ENCODE data around the gene FRA10AC1.
A peak's percentile ranks its signal among the peaks of the same experiment; 100 is the strongest.

Gene FRA10AC1, protein sequence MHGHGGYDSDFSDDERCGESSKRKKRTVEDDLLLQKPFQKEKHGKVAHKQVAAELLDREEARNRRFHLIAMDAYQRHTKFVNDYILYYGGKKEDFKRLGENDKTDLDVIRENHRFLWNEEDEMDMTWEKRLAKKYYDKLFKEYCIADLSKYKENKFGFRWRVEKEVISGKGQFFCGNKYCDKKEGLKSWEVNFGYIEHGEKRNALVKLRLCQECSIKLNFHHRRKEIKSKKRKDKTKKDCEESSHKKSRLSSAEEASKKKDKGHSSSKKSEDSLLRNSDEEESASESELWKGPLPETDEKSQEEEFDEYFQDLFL

DNA sequence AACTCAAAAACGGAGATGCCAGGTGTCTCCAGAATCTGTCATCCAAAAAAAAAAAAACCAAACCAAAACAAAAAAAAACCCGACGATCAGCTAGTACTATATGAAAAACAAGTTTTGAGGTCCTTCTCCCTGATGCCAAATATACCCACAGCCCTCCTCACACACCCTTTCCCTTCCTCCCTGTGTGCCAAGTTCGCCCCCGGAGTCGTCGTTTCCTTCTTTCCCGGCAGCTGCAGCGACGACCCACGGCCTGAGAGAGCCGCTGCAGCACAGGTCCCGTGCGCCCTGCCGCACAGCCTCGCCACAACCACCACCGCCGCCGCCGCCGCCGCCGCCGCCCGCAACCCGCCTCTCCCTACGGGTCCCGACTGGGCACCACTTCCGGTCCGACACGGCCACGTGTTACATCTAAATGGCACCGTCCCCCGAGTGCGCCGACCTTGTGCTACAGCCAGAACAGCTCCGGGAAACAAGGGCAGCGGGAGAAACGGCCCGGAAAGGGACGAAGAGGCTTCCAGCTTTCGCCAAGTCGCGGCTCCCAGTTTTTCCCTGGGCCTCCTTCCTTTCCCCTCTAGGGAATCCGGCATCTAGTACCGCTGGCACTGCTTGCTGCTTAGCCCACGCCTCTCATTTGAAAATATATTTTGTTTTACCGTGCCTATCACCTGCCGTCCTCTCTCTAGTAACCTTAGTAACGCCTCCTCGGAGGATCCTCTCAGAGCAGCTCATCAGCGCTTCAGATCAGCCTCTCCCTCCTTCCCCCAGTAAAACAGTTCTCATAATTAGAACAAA is at the start of gene FRA10AC1:
Gene FRA10AC1, minus strand, starts transcription at position 383 of the 792 bp plus-strand sequence. CDS start 2,486 bp downstream, outside the sequence.
- DNase-seq: peak; percentile 90 to 92

DNA sequence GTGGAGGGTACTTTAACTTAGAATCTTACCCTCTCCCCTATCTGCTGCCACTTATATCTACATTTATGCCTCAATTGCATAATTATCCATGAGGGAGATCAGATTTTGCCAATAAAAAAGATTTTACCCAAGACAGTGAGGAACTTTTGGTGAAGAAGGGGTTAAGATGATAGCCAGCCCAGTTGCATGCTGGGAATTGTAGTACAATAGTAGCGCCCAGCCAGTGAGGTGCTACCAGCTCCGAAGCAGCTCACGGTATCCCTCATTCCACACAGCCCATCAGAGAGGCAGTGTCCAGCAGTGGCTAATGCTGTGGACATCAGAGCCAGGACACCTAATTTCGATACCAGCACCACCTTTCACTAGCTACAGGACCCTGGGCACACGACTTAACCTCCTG is 49.4 kb upstream of the FRA10AC1 start:
- DNase-seq: peak in 1 of 2 donors; percentile 36

DNA sequence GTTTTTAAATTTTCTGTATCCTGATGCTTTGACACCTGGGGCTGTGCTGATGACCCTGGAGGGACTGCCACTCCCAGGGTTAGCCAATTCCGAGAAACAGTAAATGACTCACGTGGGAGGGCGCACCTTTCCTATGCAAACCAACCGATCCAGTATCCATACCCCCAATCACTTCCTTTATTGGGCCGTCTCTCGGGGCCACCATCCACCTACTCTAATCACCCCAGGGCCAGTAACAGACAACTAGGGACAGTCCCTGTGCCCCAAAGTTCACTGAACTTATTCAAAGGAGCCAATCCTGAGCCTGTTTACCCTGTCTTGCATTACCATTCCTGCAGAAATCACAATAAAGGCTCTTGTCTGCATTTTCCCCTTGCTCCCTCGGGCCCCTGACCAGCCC is 48.7 kb upstream of the FRA10AC1 start:
- no peak for DNase-seq

DNA sequence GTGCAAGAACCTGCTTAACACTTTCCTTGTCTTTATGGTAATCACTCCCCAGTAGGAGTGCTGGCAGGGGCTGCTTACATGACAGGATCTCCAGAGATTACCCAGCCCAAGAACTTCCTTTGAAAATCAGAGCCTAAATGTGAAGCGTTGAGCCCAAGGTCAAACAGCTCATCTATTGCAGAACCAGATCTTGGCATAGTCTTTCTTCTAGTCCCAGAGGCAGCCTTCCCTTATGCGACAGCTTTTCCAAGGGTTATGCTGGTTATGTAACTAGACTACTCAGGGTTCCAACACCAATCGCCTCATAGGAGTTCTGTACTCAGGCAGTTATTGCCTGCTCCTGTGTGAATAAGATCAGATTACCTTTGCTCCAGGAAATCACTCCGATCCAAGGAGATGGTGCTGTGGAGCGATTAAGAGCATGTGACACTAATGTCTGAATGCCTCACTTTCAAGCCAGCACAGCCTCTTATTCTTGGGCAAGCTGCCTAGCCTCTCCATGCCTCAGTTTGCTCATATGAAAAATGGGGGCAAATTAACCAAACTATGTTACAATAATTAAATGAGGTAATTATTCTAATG is 46.9 kb upstream of the FRA10AC1 start:
- DNase-seq: no peak

DNA sequence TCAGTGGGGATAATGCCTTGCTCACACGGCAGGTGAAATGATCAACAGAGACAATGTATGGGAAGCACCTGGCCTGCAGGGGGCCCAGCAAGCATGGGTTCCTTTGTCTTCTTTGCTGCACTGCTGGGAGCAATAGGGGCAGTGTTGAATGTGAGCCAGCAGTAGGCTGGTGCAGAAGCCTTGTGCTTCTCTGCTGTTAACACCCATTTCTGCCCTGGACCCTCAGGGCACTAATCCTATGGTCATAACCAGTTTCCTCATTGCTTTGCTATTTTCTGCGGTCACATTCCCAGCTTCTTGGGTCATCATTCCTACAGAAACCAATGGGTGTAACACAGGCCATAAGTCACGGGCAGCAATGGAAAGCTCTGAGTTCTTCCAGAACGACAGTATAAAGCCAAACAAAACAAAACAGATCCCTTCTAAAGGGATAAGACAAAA is 44.5 kb upstream of the FRA10AC1 start:
- DNase-seq: no peak

DNA sequence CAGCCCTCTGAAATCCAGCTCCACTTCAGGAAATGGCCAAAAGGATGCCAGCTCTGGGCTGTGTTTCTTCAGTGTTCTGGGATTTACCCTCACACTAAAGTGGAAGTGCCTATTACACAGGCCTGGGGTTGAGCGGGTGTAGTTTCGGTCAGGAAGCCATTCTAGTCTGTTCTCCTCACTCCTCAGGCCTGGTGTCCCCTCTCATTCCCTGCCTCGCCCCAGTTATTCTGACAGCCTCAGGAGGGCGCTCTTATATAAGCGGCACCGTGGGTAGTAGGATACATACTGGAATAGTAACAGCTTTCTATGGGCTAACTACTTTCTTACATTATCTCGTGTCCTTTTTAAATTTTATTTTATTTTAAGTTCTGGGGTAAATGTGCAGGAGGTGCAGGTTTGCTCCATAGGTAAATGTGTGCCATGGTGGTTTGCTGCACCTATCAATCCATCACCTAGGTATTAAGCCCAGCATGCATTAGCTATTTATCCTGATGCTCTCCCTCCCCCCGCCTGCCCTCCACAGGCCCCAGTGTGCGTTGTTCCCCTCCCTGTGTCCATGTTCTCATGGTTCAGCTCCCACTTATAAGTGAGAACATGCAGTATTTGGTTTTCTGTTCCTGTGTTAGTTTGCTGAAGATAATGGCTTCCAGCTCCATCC is 43.1 kb upstream of the FRA10AC1 start:
- DNase-seq: no peak

DNA sequence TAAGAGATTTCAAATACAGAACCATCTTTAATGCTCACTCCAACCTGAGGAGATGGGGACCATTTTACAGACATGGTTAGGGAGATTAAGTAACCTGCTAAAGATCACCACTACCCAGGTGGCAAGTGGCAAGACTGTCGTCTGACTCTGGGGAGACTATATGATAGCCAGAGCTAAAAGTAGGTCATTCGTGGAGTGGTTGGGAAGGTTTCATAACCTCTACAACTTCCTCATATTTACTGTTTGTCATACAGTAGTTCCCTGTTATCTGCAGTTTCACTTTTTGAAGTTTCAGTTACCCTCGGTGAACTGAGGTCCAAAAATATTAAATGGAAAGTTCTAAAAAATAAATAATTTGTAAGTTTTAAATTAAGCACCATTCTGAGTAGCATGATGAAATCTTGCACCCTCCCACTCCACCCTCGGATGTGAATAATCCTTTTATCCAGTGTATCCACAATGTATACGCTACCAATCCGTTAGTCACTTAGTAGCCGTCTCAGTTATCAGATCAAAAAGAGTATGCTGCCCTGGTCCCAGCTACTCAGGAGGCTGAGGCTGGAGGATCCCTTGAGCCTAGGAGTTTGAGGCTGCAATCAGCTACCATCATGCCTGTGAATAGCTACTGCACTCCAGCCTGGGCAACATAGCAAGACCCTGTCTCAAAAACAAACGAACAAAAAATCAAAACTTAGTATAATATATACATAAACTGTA is 40.4 kb upstream of the FRA10AC1 start:
- DNase-seq: no peak

DNA sequence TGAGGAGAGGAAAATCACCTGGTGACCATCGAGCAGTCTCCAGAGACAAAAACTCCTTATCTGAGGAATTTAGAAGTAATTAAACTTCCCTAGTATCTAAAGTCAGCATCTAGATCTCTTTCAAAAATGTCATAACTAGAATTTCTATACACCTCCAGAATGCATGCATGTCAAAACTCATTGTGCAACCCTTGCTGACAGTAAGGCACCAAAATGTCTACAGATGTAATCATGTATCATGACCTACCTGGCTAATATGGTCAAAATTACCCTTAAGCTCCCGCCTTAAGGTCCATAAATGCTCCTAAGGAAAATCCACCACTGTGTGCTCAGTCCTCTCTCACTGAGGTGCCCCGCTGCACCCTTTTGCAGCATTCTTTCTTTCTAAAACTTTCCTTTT is 39.0 kb upstream of the FRA10AC1 start:
- DNase-seq: no peak

DNA sequence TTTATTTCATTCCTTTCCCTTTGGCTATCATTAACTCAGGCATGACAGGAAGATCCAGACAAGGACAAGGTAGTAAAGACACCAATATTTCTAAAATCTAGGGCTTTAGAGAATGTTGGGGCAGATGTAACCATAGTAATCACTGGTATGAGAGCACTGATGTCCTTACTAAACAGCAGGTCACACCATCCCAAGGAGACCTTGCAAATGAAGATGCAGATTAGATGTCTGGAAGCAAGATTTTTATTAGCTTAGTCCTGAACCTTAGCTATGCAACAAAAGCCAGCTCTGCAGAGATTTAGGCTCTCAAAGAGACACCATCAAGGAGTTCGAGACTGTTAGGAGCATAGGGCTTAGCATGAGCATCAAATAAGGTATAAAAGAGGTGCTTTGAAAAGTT is 23.6 kb upstream of the FRA10AC1 start:
- no peak for DNase-seq

DNA sequence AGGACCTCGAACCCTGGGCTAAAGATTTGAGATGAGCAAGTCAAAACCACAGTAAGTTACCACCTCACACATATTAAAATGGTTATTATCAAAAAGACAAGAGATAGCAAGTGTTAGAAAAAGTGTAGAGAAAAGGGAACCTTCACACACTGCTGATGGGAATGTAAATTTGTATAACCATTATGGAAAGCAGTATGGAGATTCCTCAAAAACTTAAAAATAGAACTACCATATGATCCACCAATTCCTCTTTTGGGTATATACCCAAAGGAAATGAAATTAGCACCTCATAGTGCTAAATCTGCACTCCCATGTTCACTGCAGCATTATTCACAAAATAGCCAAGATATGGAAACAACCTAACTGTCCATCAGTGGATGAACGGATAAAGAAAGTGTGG is 20.8 kb upstream of the FRA10AC1 start:
- no peak for DNase-seq

DNA sequence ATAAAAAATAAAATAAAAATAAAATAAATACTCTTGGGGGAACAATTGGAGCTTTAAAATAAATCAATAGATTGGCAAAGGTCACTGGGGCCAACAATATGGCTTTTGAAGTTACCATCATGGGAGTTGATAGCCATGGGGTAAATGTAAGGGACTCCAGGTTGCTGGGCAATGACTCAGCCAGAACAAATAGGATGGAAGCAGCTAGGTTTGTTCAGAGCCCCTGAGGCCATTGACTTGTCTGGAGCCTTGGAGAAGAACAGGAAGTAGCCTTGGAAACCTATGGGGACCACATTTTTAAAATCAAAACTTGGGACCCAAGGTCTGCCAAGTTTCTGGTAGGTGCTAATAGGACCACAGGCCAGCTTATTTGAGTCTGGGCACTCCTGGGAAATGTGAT is 20.2 kb upstream of the FRA10AC1 start:
- no peak for DNase-seq

DNA sequence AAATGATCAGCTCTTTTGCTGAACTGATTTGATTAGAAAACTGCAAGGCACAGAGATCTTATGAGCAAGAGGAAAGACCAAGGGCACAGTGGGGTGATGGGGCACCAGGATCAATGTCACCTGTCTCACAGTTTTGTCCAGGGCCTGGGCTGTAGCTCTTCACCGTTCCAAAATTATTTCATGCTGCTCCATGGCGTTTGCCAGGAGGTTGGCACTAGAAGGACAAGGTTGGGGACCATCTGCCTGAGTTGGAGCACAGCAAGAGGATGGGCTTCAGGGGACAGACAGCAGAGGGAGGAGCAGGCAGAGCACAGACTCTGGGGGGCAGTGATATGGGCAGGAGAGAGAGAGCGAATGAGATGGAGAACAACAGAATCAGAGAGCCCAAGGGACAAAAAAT is 17.5 kb upstream of the FRA10AC1 start:
- no peak for DNase-seq

DNA sequence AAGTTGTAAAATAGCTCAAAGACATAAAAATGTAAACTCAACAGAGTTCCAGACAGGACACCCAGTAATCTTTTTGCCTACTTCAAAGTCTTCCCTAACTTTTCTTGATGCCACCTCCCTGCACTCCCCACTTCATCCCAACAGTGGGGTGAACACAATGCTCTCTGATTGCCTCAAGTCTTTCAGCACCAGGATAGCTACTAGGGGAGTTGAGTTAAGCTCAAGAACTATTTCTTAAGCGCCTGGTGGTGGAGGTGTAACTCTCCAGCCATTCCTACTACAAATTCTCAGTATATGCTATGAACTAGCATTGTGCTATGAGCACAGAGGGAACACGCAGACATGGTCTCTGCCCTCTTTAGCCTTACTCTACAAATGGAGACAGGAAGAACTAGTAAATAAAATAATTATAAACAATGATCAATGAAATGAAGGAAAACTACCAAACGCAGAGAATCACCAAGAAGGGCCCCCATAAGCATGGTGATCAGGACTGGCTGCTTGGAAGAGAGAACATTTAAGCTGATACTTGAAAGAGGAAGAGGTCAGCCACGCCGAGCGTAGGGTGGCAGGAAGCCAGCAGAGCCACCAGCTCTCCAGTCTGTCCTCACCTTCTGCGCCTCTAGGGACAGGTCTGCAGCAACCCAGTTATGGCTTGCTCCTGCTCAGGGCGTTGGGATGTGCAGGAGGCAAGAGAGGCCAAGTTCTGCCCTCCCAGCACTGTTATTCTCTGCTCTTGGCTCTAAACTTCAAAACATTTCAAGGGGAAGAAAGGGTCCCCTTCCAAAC is 16.7 kb upstream of the FRA10AC1 start:
- no peak for DNase-seq

DNA sequence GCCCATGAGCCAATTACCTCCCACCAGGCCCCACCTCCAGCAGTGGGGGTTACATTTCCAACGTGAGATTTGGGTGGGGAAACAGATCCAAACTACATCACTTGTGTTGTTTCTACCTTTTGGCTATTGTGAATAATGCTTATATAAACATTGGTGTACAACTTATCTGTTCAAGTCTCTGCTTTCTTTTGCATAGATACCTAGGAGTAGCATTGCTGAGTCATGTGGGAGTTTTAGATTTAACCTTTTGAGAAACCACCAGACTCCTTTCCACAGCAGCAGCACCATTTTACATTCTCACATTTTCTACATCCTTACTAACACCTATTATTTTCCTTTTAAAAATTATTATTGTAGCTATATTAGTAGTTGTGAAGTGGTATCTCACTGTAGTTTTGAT is 14.4 kb upstream of the FRA10AC1 start:
- DNase-seq: no peak

DNA sequence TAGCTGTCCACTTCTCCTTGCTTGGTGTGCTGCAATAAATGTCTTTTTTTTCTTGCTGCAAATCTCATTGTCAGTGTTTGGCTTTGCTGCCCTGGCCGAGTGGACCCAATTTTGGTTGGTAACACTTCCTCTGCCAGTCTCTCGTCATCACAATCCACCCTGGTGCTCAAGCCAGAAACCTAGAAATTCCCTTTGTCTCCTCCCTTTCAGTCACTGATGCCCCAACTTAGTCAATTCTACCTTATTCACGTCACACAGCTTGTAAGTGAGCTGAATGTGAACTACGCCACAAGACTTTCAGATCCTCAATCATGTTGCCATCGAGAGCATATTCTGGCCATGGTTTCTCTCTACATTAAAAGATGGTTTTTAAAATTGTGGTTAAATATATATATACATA is 13.0 kb upstream of the FRA10AC1 start:
- DNase-seq: no peak

DNA sequence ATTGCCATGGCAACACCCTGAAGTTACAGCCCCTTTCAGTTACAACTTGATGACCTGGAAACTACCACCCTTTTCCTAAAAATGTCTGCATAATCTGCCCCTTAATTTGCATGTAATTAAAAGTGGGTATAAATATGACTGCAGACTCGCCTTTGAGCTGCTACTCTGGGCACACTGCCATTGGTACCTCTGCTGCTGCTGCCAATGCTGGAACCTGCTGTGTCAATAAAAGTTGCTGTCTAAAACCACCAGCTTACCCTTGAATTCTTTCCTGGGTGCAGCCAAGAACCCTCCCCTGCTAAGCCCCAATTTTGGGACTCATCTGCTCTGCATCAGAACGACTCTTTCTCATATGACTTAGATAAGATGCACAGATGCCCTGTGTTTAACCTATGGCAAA is 10.2 kb upstream of the FRA10AC1 start:
- no peak for DNase-seq

DNA sequence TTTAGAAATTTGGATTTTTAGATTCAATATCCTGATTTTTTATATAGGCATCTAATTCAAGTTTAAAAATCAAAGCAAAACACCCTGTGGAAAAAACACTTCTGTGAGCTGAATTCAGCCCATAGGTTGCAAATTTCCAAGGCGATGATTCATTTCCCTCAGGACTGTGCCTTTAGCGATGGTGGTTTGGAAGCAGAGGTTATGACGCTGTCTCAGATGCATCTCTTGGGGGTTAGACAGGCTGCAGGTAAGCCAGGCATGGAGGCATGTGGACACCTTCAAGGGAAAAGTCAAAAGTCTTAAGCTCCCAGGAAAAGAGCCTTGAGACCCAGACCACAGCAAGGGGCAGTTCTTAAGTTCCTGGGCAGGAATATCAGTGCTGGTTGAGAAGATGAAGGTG is 9.5 kb upstream of the FRA10AC1 start:
- DNase-seq: no peak

DNA sequence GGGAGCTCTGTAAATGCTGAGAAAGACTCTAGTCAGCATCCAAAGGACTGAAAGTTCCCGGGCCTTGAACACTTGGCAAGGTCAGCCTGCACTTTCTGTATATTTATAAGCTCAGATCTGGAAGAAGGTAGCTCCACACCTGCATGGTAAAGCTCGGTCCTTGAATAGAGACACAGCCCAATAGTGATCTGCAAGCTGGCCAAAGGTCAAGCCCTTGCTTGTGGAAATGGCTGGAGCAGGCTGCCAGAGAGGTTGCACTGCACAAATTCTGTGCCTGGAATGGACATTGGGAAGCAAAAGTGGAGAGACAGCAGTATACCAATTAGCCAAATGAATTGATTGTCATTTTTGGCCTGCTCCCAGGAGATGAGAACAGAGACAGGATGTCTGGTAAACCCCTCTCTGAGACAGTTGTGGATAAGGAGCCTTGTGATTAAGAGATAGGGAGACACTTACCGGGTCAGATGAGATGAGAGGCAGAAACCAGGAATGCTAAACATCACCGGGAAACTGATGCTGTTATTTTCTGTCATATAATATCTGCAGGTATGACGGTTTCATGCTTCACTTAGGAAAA is 8.0 kb upstream of the FRA10AC1 start:
- DNase-seq: no peak

DNA sequence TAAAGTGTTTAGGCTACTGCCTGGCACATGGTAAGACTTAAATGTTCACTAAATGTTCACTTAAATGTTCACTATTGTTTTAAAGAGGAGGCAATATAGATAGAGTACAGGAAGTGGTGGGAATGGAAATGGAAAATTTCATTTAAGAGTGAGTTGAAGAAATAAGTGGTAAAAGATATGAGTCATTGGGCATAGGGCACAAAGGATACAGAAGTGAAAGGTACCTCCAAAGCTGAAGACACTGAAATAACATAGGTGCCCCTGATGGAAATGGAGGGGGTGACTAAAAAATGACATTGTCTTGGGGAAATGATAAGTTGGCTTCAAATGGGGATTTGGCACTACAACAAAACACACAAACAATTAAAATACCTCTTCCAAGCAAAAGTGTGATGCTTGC is 5.2 kb upstream of the FRA10AC1 start:
- no peak for DNase-seq

DNA sequence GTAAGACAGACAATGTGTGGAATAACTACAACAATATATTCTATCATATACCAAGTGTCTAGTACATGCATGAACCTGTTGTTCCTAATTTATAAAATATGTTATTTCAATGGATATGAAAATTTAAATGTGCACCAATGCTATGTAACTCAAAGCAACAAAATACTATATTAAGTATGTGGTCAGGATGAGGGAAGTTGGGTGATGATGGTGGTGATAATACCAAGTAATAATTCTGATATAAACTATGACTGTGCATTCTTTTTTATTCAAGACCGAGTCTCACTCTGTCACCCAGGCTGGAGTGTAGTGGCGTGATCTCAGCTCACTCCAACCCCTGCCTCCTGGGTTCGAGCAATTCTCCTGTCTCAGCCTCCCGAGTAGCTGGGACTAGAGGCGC is 2.1 kb upstream of the FRA10AC1 start:
- no peak for DNase-seq

DNA sequence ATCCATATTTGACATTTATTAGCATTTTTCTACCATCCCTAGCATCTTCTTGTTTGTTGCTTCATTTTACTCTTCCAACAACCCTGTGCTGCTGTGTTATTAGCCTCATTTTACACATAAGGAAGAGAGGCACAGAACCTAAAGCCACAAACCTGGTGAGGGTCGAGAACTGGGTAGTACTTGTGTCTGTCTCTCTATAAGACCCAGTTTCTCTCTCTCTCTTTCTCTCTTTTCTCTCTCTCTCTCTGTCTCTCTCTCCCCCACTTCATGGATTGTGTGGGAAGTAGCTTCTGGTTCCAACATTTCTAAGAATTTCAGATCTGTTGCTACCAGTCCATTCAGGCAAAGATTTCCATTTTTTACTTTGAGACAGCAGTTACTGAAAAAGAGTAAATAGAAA is 1.4 kb upstream of the FRA10AC1 start:
- DNase-seq: no peak

DNA sequence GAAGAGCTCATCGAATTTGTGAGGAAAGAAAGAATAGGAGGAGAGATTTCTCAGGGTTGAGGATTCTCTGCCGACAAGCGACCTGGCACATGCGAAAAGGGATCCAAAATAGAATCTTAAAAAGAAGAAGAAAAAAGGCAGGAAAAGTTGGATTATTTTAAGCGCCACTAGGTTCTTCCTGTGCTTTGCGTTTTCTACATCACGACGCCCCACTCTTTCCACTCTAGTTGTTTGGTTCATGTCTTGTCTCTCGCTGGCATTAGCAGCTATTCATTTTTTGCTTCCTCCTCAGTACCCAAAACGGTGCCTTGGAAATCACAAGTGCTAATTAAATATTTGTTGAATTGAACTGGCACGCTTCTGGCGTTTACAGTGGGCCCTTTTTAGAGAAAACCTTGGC is 674 bp upstream of the FRA10AC1 start:
- no peak for DNase-seq

Data from hippocampal formation (tissue), 2 donors.